T-helper 22 cell (primary cell): ENCODE data around the gene CNNM3.

Source experiments
- DNase-seq: peaks from one replicate; pipeline ENCODE4 v3.0.0-alpha.2; 2020; ENCODE audit warnings: low read depth

The CNNM3 gene

DNA sequence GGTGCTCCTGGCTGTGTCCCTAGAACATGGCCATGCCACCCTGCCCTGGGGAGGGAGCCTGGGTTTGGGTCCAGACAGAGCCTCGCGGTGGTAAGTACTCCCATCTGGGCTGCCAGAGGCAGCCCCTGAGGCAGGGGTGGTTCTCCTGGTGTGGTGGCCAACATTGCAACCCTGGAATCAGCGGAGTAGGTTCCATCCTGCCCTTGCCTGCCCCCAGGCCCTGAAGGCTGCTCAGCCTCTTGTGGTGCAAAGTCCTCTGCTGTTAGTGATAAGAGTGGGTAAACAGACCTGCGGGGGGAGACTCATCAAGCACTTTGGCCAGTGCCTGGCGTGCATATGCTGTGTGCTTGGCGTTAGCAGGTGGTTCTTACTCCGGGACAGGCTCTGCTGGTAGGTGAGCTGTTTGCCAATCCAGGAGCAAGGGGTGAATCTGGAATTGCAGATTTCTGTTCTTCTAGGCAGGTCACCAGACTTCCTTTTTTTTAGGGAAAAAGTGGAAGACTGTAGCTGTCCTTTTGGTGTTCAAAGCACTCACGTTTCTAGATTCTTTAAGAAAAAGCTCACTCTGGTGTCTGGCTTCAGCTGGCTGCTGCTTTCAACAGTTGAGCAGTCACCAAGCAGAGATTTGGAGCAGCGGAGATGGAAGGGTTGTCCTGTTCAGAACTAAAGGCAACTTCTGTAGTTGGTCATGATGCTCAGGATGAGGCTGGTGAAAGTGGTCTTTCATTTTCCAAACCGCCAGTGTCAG is 3.2 kb downstream of the CNNM3 start:
- DNase-seq: no peak

DNA sequence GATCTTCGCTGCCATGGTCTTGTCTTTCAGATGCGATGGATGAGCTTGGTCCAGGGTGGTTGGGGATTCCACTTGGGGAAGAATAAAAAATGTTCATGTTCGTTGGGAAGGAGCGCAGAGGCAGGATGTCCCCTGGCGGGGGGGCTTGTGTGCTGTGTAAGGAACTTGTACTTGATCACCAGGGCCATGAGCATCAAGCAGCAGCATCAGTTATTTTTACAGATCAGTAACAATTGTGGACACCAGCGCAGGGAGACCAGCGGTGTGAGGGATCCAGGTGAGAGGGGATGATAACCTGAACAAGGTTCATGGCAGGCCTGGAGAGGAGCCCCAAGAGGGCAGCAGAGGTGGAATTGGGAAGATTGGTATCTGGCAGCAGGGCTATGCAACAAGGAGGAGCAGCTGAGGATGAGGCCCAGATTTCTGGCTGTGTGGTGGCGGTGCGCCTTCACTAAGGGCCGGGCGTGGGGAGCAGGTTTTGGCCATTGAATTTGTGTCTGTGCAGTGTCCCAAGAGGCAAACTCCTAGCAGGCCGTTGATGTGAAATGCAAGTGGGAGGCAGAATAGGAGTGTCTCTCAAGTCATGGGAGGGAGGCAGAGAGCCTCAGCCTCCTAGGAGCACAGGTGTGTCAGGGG is 3.9 kb downstream of the CNNM3 start:
- no peak for DNase-seq

DNA sequence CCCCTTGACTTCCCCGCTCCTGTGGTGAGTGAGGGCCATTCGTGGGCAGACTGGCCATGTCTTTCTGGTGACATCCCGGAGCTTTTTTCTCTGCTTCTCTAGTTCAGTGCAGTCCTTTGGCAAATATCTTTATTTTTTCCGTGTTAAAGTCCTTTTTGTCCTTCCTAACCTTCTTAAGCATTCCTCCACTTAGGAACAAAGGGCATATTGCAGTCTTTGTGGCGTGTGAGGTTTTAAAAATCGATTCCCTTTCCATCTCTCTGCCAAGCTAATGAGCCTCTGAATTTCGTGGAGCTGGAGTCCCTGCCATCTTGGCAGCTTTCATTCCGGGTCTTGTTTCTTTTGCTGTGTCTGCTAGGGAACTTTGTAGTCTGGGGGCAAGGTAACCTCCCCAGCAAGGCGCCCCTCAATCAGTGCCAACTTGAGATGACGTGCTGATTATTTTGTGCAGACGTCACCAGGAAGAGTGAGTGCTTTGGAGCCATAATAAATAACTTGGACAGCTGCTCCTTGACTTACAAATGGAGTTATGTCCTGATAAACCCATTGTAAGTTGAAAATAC is 5.1 kb downstream of the CNNM3 start:
- no peak for DNase-seq

DNA sequence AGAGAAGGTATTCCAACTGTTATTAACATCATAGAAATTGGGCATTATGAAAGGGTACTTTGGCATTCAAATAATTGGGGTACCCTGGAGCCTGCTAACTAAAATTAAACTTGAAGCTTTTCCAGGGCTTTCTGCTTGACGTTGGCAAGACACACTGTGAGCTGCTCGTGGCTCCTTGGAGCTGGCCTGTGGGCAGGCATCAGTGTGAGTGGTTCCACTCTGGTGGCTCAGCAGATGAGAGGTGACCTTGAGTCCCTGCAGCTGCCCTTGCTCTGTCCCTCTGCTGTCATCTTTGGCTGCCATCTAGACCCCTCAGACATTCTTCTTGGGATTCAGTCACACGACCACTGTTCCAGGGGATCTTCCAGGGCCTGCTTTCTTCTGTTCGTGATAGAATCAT is 6.7 kb downstream of the CNNM3 start:
- DNase-seq: no peak

DNA sequence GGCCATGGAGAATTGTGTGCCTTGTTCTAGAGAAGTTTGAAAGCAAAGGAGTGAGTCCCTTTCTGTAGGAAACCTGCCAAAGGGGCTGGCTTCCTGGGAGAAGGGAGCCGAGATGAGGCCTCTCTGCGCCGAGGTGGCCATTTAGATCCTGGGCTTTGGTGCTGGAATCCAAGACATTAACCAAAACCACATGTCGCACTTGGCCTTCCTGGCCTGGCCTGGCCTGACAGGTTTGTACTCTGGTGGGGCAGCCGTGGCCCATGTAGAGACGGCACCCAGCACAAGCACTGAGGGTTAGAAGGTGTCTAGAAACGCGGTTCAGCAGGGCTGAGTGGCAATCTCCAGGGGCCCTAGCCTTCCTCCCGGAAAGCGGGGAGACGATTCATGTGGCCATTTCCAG is 7.1 kb downstream of the CNNM3 start:
- DNase-seq: no peak

DNA sequence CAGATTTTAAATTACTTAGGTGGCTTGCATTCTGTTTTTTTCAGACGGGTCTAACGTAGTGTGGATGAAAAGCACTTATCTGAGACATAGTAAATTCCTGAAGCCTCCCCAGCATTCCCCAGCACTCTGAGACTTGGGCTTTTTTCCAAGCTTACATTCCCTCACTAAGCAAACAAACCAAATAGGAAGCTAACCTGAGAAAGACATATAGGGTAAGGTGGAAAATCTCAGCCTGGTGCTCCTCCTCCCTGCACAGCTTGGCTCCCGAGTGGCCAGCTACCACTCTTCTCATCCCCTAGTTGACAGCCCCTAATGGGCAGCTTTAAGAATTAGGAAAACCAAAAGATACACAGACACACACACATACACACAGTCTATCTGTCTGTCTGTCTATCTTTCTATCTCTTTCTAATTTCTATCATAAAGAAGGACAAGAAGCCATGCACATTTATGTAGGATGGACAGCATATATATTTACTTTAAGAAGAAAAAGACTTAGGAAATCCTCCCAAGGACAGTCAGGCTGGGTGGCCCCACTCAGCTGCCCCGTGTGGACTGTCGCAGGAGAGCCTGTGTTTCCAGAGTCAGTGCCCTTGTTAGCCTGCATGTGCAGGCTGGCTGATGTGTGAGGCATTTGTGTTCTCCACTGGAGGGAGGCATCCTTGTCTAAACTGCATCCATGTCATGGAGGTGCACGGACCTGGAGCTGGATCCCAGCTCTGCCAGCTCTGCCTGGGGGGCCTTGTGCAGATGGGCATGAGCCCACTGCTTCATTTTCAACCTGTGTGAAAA is 8.2 kb downstream of the CNNM3 start:
- DNase-seq: no peak

DNA sequence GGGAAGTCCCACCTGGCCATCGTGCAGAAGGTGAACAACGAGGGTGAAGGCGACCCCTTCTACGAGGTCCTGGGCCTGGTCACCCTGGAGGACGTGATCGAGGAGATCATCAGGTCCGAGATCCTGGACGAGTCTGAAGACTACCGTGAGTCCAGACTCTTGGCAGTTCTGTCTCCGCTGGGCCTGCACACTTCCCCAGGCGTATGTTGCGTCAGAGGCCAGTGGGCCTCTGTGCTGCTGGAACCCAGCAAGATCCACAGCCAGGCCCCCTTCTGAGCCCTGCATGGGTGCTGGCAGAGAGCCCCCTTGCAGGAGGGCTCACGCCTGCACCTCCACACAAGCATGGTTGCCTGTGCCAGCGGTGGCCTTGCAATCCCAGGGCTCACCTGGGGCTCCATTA is 9.0 kb downstream of the CNNM3 start:
- no peak for DNase-seq

DNA sequence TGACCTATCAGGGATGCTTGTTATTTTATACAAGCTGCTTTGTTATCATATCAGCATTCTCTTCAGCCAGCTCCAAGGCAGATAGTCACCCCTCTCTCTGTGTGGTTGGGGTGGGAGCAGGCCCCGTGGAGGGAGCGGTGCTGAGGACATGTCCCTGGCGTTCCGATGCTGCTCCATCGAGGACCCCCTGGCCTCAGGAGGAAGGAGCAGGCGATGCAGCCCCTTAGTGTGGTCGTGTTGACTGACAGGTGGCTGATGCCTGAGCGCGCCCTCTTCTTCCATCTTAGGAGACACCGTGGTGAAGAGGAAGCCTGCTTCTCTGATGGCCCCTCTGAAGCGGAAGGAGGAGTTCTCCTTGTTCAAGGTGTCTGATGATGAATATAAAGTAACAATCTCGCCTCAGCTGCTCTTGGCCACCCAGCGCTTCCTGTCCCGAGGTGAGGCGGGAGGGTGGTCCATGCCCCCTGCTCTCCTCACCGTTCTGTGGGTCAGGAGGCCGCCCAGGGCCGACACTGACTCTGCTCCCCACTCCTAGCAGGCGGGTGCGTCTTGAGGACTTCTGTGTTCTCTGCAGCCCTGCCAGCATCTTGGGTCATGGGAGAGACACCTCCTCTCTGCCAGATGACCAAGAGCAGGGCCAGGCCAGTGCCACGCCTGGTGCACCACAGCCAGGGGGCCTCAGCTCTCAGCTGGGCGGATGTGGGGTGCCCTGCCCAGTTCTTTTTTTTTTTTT is 10.6 kb downstream of the CNNM3 start:
- no peak for DNase-seq

DNA sequence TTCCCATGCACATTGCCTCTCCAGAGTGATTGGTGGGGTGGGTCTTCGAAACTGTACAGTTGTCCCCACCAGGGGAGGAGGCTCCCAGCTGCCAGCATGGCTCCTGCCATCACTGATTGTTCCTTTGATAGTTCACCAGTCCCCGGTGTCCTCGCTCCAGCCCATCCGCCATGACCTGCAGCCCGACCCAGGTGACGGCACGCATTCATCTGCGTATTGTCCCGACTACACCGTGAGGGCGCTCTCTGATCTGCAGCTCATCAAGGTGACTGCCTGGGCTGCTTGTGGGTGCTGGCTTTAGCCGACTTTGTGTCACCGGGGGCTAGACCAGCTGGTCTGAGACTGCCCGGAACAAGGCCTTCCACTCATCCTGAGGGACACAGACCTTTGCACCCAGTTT is 12.4 kb downstream of the CNNM3 start:
- DNase-seq: no peak

DNA sequence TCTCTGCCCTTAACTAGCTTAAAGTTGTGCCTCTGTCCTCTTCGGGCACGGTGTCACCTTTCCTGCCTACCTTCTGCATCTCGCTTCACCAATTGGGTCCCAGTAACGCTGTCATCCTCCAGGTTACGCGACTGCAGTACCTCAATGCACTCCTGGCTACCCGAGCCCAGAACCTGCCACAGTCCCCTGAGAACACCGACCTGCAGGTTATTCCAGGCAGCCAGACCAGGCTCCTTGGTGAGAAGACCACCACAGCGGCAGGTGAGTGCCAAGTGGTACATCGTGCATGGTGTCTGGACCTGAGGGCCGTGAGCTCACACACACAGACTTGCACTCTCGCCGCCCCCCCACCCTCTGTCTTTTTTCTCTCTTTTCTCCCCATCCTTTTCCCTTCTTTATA is 12.8 kb downstream of the CNNM3 start:
- DNase-seq: no peak

DNA sequence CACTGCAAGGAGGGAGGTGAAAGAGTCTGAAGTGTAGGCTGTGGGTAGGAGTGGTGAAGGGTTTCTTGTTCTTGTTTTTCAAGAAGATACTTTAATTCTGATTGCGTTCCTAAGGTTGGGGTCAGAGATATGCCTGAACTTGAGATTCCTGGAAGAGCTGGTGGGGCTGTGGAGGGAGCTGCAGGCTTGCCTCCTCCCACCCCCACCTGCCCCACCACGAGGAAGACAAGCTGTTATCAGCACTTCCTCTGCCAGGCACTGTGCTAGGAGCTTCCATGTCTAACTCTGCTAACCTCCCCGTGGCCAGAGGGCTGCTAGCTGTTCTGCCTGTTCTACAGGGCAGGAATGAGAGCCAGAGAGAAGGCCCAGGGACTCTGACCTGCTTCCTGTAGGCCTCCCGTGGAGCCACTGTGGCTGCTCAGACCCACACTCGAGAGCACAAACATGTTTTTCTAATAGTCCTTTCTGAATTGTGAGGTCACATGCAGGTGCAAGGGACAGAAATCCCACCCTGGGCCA is 14.0 kb downstream of the CNNM3 start:
- no peak for DNase-seq

DNA sequence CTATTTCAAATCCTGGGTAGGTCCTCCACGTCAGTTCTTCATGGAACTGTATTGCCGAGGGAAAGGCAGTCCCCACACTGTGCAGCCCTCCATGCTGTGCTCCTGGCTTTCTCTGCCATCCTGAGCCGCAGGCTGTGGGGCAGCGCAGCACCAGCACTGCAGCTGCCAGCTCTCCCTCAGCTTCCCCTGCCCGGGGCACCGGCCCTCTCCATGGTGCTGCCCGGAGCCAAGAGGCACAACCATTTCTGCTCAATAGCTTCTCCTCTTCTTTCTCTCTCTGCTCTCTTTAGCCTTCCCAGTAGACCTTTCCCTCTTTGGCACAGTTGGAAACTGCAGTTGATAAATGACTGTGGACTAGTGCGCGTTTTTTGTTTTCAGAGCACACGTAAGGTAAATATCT is 15.6 kb downstream of the CNNM3 start:
- no peak for DNase-seq

DNA sequence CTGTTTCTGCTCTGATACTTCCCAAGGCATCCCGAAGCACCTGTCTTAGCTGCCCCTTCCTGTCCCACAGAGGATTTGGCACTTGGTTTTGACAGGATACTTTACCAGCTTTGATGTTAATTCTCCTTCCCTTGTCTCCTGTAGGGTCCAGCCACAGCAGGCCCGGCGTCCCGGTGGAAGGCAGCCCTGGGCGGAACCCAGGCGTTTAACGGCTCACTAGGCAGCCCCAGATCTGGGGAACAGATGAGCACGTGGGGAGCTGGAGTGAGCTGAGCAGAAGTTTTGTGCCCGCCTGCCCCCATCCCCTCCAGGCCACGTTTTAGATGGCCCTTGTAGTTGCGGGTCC is 16.3 kb downstream of the CNNM3 start:
- DNase-seq: no peak

DNA sequence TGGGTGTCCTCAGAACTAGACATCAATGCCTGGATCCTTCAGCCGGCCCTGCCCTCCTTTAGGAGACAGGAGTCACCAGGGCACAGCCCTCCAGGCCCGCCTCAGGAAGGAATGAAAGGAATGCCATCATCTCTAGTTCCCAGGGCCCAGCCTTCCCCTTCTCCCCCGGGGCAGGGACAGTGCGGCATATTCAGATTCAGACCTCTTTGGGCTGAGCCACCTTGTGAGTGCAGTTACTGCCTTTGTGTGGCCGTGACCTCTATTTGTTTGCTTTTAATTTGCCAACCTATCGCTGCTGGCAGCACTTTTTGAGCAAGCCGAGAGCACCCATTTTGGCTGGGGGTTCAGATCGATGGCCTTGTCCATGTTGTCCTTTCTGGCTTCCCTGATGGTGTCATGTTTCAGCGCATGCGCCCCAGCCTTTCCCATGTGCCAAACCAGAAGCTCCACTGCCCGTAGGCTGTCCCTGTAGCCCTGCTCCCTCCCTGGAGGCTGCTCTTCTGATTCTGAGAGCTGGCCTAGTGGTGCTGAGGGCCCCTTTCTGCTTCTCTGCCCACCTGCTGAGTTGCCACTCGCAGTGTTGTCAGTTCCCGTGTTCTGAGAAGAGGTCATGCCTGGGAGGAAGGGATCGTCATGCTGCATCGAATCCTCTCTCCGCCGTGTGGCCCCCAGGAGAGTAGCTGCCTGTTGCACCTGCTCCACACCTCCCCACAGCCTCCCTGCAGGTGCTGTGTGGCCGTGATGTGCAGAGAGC is 16.9 kb downstream of the CNNM3 start:
- DNase-seq: no peak

DNA sequence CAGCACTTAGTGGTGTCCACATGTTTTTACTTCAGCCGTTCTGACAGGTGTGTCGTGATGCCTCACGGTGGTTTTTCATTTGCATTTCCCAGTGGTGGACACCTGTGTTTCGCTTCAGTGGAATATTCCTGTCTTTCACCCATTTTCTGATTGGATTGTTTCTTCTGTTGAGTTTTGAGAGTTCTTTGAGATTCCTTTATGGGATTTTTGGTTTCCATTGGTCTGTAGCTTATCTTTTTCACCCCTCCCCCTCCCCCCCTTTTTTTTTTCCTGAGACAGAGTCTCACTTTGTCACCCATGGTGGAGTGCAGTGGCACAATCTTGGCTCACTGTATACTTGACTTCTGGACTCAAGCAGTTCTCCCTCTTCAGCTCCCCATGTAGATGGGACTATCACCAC is 19.8 kb downstream of the CNNM3 start:
- DNase-seq: no peak

DNA sequence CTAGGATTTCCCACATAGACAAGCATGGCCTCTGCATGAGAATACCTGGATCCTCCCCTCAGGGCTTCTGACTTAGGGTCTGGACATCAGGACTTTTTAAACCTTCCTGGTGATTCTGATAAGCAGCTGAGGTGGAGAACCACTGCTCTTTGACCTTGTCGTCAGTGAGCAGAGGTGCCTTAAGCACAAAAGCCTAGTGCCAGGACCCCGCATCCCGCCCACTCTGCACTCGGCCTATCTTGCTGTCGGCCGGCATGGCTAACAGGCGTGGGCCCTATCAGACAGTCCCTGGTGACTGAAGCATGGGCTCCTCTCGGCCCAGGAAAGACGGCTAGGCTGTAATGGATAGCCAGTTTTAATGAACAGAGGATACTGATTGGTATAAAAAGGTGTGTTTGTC is 21.5 kb downstream of the CNNM3 start:
- no peak for DNase-seq

DNA sequence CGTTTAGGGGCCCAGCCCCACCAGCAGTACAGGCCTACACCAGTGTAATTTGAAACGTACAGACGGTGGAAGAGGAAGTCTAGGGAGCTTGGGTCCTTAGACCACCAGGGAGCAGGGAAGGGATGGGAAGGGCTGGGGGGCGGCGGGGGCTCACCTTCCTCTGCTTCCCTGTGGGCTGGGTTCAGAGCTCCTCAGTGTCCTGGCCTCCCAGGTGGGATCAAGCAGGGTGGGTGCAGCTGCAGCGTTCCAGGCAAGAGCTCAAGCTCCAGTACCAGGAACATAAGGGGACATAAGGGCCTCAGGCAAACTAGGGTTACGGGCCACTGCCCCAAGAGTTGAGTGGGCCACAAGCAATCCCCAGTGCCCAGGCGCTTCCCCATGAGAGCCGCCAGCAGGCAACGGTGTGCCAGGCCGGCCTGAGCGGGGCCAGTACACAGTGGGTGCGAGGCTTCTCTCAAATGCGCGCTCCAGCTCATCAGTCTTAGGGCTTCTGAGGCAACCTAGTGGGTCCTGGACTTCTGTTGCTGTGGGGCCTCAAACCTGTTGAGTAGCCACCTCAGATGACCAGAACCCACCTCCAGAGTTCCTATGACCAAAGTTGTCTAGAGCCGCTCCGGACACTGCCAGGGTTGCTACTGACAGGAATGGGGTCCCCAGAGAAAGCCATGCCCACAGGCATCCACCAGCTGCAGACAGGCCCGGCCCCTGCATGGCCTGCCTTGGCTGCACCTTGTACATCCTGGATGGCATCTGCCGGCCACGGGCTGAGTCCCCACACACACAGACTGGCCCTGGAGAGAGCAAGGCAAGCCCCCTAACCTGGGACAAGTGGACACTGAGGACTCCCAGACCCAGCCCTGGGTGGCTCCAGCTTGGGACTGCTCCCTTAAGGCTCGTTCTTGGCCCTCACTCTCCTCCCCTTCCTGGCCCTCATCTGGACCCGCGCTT is 22.6 kb downstream of the CNNM3 start:
- no peak for DNase-seq

DNA sequence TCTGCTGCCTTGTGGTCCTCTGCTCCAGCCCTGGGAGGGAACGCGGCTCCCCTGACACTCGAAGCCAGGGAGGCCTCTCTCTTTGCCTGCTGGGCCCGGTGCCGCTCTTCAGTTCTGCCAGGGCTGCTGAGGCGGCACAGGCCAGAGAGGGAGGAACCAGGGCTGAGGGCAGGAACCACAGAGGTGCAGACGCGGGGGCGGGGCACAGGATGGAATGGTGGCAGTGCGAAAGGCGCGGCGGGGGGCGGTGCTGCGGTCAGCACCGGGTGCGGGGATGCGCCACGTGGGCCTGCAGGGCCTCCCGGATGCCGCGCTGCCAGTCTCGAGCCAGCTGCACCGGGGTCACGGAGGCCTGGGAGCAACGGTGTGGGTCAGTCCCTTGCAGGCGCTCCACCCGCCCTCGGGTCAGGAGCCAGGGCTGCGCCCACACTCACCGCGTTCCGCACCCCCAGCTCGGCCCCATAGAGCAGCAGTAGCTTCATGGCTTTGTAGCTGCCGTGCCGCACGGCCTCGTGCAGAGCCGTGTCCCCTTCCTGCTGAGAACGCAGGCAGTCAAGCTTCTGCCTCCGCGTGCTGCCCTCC is 23.3 kb downstream of the CNNM3 start:
- peak; percentile 72 for DNase-seq

DNA sequence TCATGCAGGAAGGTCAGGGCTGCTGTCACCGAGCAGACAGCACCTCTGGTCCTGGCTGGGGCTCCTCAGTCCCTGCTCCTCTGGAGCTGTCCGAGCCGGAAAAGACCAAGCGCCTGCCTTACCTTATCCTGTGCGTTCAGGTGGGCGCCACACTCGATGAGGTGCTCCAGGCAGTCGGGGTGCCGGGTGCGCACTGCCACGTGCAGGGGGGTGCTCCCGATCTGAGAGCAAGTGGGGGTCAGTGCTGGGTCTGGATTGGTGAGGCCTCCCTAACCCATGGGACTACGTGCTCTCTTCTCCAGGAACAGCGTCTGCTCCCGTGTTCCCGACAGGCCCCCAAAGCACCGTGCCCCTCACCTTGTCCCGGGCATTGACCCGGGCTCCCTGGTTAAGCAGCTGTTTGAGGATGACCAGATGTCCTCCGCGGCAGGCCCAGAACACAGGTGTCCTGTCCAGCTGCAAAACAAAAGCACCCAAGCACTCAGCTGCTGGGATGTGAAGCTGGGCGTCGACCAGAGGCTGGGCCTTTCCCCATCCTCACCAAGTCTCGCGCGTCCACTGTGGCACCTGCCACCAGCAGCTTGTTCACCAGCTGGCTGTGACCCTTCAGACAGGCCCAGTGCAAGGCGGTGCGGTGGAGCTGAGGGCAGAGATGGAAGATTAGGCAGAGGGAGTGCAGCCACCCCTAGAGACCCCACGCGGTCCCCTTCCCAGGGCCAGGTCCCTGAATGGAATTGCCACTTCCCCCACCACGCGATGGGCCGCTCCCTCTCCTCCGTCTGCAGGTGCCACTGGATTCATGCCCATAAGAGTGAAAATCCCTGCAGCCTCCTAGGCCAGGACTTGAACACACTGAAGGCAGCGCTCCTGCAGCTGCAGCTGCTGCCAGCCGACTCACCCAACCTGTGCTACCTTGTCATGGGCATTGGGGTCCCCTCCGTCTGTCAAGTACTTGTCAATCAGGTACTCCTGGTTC is 24.1 kb downstream of the CNNM3 start:
- DNase-seq: no peak
